Measurements from ENCODE around the gene PPP1R2.

- no peak for TF ChIP-seq CTCF (conservative IDR thresholded peaks at IDR 0.05; ENCODE audit: low read length)
- no peak for TF ChIP-seq EZH2phosphoT487 (IDR thresholded peaks at IDR 0.05; ENCODE audit: borderline replicate concordance)
Observed at GRCh38 chr3:195467641-195468390, 75.3 kb downstream of the PPP1R2 start.

Data from Loucy (cell line).